OCI-LY7 (cell line): ENCODE results near the gene TOP3A.

ENCODE experiments used
- EZH2phosphoT487 ChIP-seq: fragments of 200-600 bp; sonication (generic); IDR thresholded peaks from 2 replicates; pipeline ENCODE4 v1.6.1; 2018; ENCODE audit warnings: low read depth, borderline replicate concordance, mild to moderate bottlenecking, mixed run types, antibody characterized with exemption, low read length, moderate library complexity, mixed read lengths
- TF ChIP-seq, protein P1 (sequence below): fragments of 200-600 bp; sonication (generic); conservative IDR thresholded peaks from 2 replicates; pipeline ENCODE4 v1.5.1; 2014; ENCODE audit warnings: mild to moderate bottlenecking, antibody characterized with exemption, low read length, moderate library complexity, mixed read lengths

DNA sequence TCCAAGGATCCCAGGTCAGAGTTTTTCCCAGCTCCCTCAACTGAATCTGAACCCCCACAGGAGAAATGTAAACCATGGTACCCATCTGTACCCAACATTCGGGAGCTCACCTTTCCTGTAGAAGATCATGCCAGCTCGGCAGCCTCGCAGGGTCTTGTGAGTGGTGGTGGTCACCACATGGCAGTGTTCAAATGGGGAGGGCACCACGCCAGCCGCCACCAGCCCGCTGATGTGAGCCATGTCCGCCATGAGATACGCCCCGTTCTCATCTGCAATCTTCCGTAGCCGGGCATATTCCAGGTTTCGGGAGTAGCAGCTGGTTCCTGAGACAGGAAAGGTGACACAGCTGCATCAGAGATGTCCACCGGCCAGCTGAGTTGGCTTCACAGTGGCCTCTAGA is 25.1 kb upstream of the TOP3A start:
- TF ChIP-seq, protein P1, sequence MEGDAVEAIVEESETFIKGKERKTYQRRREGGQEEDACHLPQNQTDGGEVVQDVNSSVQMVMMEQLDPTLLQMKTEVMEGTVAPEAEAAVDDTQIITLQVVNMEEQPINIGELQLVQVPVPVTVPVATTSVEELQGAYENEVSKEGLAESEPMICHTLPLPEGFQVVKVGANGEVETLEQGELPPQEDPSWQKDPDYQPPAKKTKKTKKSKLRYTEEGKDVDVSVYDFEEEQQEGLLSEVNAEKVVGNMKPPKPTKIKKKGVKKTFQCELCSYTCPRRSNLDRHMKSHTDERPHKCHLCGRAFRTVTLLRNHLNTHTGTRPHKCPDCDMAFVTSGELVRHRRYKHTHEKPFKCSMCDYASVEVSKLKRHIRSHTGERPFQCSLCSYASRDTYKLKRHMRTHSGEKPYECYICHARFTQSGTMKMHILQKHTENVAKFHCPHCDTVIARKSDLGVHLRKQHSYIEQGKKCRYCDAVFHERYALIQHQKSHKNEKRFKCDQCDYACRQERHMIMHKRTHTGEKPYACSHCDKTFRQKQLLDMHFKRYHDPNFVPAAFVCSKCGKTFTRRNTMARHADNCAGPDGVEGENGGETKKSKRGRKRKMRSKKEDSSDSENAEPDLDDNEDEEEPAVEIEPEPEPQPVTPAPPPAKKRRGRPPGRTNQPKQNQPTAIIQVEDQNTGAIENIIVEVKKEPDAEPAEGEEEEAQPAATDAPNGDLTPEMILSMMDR: no peak
- no peak for TF ChIP-seq EZH2phosphoT487
